Osteoblast (primary cell): Measurements from ENCODE around the gene SH3RF1. TPM values are rescaled to one million over a fixed set of nuclear protein-coding genes. Genes with fewer than 3 reads are reported as not detected.
A peak's percentile ranks its signal among the peaks of the same experiment; 100 is the strongest.

Source experiments
- DNase-seq: peaks from one replicate; pipeline ENCODE4 v3.0.0; 2011; ENCODE audit warnings: low spot score, mixed read lengths; ENCODE audit not compliant: insufficient read length; ENCODE audit errors: missing footprints
- H2AFZ ChIP-seq: 2 replicates; pipeline ENCODE4 v1.6.0; 2011; ENCODE audit warnings: mild to moderate bottlenecking, low read length
- H3K27ac ChIP-seq: 2 replicates; pipeline ENCODE4 v1.5.1; 2011; ENCODE audit warnings: mild to moderate bottlenecking, low read depth, low read length, moderate library complexity
- H3K27me3 ChIP-seq: 2 replicates; pipeline ENCODE4 v1.6.0; 2012; ENCODE audit warnings: mild to moderate bottlenecking, control low read depth, inconsistent platforms, low read length, moderate library complexity; ENCODE audit not compliant: insufficient read depth
- H3K36me3 ChIP-seq: 2 replicates; pipeline ENCODE4 v1.5.1; 2011; ENCODE audit warnings: mild to moderate bottlenecking, low read length, control low read depth, moderate library complexity; ENCODE audit not compliant: insufficient read depth
- H3K4me1 ChIP-seq: 2 replicates; pipeline ENCODE4 v1.5.1; 2011; ENCODE audit warnings: mild to moderate bottlenecking, low read length, control low read depth, moderate library complexity; ENCODE audit not compliant: insufficient read depth
- H3K4me2 ChIP-seq: 2 replicates; pipeline ENCODE4 v1.6.0; 2011; ENCODE audit warnings: mild to moderate bottlenecking, low read length; ENCODE audit not compliant: insufficient read depth
- H3K4me3 ChIP-seq: fragments of 200-600 bp; sonication (generic); 3 replicates; pipeline ENCODE4 v1.5.1; 2012; ENCODE audit warnings: mild to moderate bottlenecking, low read length, inconsistent platforms; ENCODE audit not compliant: insufficient read depth
- H3K79me2 ChIP-seq: 2 replicates; pipeline ENCODE4 v1.6.0; 2012; ENCODE audit warnings: mild to moderate bottlenecking, low read length, control low read depth, inconsistent platforms; ENCODE audit not compliant: insufficient read depth
- H3K9me3 ChIP-seq: 2 replicates; pipeline ENCODE4 v1.5.1; 2011; ENCODE audit warnings: low read depth, low read length, control low read depth
- H4K20me1 ChIP-seq: 2 replicates; pipeline ENCODE4 v1.6.0; 2012; ENCODE audit warnings: mild to moderate bottlenecking, low read length, control low read depth; ENCODE audit not compliant: insufficient read depth
- total RNA-seq: library from RNA; depleted of rRNA; stranded (reverse); fragments of >200 nt; gene quantifications from 2 replicates; pipeline ENCODE4 v1.2.3, GENCODE V29; 2012
- TF ChIP-seq, protein P1 (sequence below): IDR thresholded peaks from 2 replicates; pipeline ENCODE4 v1.5.1; 2011; ENCODE audit warnings: mild to moderate bottlenecking, low read depth, low read length, moderate library complexity; ENCODE audit errors: extremely low read depth

The SH3RF1 gene
- total RNA-seq, 1 donor, result 37.6 TPM

DNA sequence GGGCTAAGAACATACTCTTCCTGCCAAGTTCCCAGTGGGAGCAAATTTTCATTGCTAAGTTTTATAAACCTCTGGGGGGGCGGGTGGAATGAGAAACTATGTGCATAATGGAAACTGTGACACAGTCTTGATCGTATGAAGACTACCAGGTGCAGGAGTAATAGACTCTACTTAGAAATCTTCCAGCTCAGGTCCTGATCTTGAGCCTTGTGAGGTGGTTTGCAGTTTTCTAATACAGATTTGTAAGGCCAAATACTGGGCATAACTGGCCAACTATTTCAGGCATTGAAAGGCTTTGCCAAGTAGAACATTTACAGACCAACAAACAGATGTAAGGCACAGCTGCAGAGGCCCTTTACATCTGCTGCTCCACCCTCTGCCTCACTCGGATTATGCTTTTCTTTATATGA, 171.0 kb downstream of the SH3RF1 start:
- peaks cover 76% of the 10 kb centered on the region for H3K79me2 ChIP-seq
- no peaks in the 10 kb centered on the region for H3K9me3 ChIP-seq
- H3K27me3 ChIP-seq, result no peaks in the 10 kb centered on the region
- H3K36me3 ChIP-seq, result peaks cover 72% of the 10 kb centered on the region
- peaks cover 49% of the 10 kb centered on the region for H3K4me1 ChIP-seq
- peak overlapping the region; percentile 15 for H3K4me2 ChIP-seq
- H4K20me1 ChIP-seq, result peaks cover 24% of the 10 kb centered on the region
- TF ChIP-seq, protein P1, sequence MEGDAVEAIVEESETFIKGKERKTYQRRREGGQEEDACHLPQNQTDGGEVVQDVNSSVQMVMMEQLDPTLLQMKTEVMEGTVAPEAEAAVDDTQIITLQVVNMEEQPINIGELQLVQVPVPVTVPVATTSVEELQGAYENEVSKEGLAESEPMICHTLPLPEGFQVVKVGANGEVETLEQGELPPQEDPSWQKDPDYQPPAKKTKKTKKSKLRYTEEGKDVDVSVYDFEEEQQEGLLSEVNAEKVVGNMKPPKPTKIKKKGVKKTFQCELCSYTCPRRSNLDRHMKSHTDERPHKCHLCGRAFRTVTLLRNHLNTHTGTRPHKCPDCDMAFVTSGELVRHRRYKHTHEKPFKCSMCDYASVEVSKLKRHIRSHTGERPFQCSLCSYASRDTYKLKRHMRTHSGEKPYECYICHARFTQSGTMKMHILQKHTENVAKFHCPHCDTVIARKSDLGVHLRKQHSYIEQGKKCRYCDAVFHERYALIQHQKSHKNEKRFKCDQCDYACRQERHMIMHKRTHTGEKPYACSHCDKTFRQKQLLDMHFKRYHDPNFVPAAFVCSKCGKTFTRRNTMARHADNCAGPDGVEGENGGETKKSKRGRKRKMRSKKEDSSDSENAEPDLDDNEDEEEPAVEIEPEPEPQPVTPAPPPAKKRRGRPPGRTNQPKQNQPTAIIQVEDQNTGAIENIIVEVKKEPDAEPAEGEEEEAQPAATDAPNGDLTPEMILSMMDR, result no peak
- no peak overlapping the region for H3K4me3 ChIP-seq
- no peak overlapping the region for H2AFZ ChIP-seq
- DNase-seq, result peak; percentile 65
- peak overlapping the region; percentile 74 for H3K27ac ChIP-seq

DNA sequence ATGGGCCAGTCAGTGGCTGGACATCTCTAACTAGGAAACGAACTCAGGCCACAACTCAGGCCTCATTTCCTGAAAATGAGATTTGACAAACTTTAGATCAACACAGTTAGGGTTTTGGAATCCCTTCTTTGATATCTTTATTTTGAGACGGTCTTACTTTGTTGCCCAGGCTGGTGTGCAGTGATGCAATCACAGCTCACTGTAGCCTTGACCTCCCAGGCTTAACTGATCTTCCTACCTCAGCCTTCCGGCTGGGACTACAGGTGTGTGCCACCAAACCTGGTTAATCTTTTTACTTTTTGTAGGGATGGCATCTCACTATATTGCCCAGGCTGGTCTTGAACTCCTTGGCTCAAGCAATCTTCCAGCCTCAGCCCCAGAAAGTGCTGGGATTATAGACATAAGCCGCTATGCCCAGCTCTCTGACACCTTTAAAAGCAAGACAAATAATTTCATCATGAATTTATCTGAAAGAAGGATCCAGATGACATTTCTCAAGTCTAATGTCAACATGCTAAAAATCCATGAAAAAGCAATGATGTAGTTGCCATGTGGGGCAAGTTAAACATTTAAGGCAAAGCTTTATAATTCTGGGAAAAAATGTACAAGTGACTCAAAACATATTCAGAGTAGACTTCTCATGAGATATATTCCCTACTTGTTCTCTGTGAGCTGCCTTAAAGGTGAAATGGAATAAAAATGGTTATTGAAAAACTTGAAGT, 171.6 kb downstream of the SH3RF1 start:
- H2AFZ ChIP-seq, result no peak overlapping the region
- no peak overlapping the region for H3K4me3 ChIP-seq
- H4K20me1 ChIP-seq, result peaks cover 23% of the 10 kb centered on the region
- peak overlapping the region; percentile 0 for H3K4me2 ChIP-seq
- H3K79me2 ChIP-seq, result peaks cover 74% of the 10 kb centered on the region
- peaks cover 45% of the 10 kb centered on the region for H3K4me1 ChIP-seq
- H3K36me3 ChIP-seq, result peaks cover 71% of the 10 kb centered on the region
- no peaks in the 10 kb centered on the region for H3K27me3 ChIP-seq
- DNase-seq, result no peak
- TF ChIP-seq, protein P1, result no peak
- H3K27ac ChIP-seq, result peak overlapping the region; percentile 74
- H3K9me3 ChIP-seq, result no peaks in the 10 kb centered on the region

DNA sequence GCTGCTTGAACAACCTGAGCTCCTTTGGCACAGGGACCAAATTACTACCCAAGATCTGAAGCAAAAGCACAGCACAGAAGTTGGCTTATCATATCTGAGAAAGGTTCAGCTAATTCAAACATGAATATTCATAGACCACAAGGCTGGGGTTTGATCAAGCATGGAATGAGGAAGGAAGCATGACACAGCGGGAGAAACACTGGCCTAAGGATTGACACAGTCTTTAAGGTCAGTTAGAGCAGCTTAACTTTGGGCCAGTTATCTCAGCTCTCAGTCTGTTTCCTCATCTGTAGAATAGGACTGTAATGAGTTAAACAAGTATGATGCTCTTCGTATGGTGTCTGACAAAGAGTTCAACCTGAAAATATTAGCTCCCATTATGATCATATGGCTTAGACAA, 172.2 kb downstream of the SH3RF1 start:
- Histone ChIP-seq H3K27ac (peak overlapping the region; percentile 74), H3K4me1 (peaks cover 39% of the 10 kb centered on the region), H3K4me2 (peak overlapping the region; percentile 0), H3K9me3 (no peaks in the 10 kb centered on the region), H3K27me3 (no peaks in the 10 kb centered on the region), H3K79me2 (peaks cover 73% of the 10 kb centered on the region), H3K4me3 (no peak overlapping the region), H2AFZ (no peak overlapping the region), H4K20me1 (peaks cover 19% of the 10 kb centered on the region), H3K36me3 (peaks cover 71% of the 10 kb centered on the region)
- DNase-seq, result no peak
- TF ChIP-seq, protein P1, result no peak

DNA sequence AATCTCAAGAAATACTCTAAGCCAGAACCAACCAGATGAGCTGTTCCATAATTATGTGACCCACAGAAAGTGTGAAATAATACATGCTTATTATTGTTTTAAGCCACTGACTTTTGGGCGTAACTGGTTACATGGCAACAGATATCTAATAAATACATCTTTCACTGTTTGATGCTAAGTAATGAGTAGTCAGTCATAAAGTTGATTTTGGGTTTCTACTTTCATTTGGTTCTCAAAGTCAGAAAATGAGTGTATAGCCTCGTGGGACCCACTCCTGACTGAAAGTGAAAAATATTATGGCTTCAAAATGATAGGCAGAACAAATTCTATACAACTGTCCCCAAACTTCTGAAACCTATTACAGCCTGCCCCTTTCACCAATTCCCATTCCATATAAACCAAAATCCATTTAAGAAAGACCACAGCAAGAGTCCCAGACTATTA, 172.7 kb downstream of the SH3RF1 start:
- H3K27me3 ChIP-seq, result no peaks in the 10 kb centered on the region
- peaks cover 68% of the 10 kb centered on the region for H3K79me2 ChIP-seq
- H3K4me1 ChIP-seq, result peaks cover 37% of the 10 kb centered on the region
- peak; percentile 66 for DNase-seq
- H3K9me3 ChIP-seq, result no peaks in the 10 kb centered on the region
- H3K36me3 ChIP-seq, result peaks cover 67% of the 10 kb centered on the region
- H3K4me2 ChIP-seq, result no peak overlapping the region
- TF ChIP-seq, protein P1, result no peak
- H4K20me1 ChIP-seq, result peaks cover 19% of the 10 kb centered on the region
- H3K27ac ChIP-seq, result peak overlapping the region; percentile 74
- H3K4me3 ChIP-seq, result no peak overlapping the region
- H2AFZ ChIP-seq, result no peak overlapping the region
